ENCODE data around the gene CSTB. TPM values are rescaled to one million over a fixed set of nuclear protein-coding genes. Genes with fewer than 3 reads are reported as not detected.
A peak's percentile ranks its signal among the peaks of the same experiment; 100 is the strongest.

CSTB gene
- total and polyA plus RNA-seq, 12 donors: 33.0 to 61.2 (median 40.5) TPM

- peaks cover 0 to 10% (median 0%) of the 10 kb centered on the region in 11 donors for H3K9me3 ChIP-seq
- ATAC-seq (peak in 1 of 8 donors; percentile 38), DNase-seq (no peak)
- TF ChIP-seq CTCF (IDR thresholded peaks at IDR 0.05): no peak
- H3K4me3 ChIP-seq: no peak overlapping the region
- peaks cover 0 to 36% (median 0%) of the 10 kb centered on the region in 9 donors for H3K4me1 ChIP-seq
- H3K27me3 ChIP-seq: no peaks in the 10 kb centered on the region
- 88 to 89% methylated on average over 29 of the region's 29 CpGs for WGBS, 2 donors
- H3K36me3 ChIP-seq: no peaks in the 10 kb centered on the region
- peak overlapping the region in 1 of 10 donors; percentile 44 for H3K27ac ChIP-seq
- intact Hi-C loops (cut with DNase I): loop anchor here in 7 of 10 donors (5.0 to 10.0 kb wide), 6 partner anchors 47 to 1755 kb away; partner anchors contain the start of gene AGPAT3 (in 2 of the 7)
These were observed 41.3 kb upstream of the CSTB start for GRCh38 chr21:43817157-43818086.

DNA sequence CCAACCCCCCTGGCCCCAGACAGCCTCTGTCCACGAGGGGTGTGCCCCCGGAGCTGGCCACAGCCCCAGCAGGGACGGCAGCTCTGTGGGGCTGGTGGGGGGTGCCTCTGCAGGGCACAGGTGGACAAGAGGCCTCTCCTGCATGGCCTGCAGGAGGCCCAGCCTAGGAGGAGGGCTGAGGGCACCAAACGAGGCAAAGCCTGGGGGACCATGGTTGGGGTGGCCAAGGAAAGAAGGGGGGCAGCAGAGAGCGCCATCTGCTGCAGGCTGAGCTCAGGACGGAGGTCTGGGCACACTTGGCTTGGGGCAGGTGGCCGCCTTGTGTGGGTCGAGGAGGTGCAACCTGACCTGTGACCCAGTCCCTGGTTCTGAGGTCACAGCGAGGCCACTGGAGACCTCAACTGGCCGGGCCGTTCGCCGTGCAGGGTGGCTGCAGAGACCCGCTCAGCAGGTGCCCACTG lies 40.5 kb upstream of the CSTB start:
- DNase-seq: no peak
- no peak for TF ChIP-seq CTCF (IDR thresholded peaks at IDR 0.05)

GRCh38 chr21:43815991-43816390 lies 39.9 kb upstream of the CSTB start:
- H3K9me3 ChIP-seq: peaks cover 0 to 10% (median 0%) of the 10 kb centered on the region in 11 donors
- intact Hi-C loops (cut with DNase I): loop anchor here in 7 of 10 donors (5.0 to 10.0 kb wide), 6 partner anchors 49 to 1754 kb away; partner anchors contain the start of gene AGPAT3 (in 2 of the 7)
- no peak overlapping the region for H3K4me3 ChIP-seq
- TF ChIP-seq CTCF (IDR thresholded peaks at IDR 0.05): no peak
- H3K27me3 ChIP-seq: no peaks in the 10 kb centered on the region
- 91 to 96% methylated on average over 15 of the region's 15 CpGs for WGBS, 2 donors
- no peak overlapping the region for H3K27ac ChIP-seq
- peaks cover 0 to 50% (median 7%) of the 10 kb centered on the region in 9 donors for H3K4me1 ChIP-seq
- no peak for ATAC-seq
- H3K36me3 ChIP-seq: no peaks in the 10 kb centered on the region
- no peak for DNase-seq

More for the DNA sequence above, 40.5 kb upstream of the CSTB start:
- H3K27me3 ChIP-seq: no peaks in the 10 kb centered on the region
- peaks cover 0 to 10% (median 0%) of the 10 kb centered on the region in 11 donors for H3K9me3 ChIP-seq
- ATAC-seq: no peak
- H3K27ac ChIP-seq: no peak overlapping the region
- WGBS, 2 donors: 81 to 87% methylated on average over 14 of the region's 14 CpGs
- peaks cover 0 to 44% (median under 1%) of the 10 kb centered on the region in 9 donors for H3K4me1 ChIP-seq
- H3K4me3 ChIP-seq: no peak overlapping the region
- no peaks in the 10 kb centered on the region for H3K36me3 ChIP-seq
- intact Hi-C loops (cut with DNase I): loop anchor here in 7 of 10 donors (5.0 to 10.0 kb wide), 6 partner anchors 48 to 1754 kb away; partner anchors contain the start of gene AGPAT3 (in 2 of the 7)

DNA sequence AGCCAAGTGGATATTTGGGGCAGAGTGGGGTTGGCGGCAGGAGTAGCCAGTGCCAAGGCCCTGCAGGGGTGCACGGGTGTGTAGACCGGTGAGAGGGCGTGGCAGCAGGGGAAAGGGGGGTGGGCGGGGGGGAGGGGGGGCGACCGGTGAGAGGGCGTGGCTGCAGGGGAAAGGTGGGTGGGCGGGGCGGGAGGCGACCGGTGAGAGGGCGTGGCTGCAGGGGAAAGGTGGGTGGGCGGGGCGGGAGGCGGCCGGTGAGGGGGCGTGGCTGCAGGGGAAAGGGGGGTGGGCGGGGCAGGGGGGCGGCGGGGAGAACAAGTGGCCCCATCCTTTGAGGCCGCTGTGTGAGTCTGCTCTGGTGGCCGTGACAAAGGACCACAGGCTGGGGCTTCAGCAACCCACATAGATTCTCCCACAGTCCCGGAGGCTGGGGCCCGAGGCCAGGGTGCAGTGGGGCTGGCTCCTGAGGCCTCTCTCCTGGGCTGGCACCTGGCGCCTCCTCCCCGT lies 39.1 kb upstream of the CSTB start:
- WGBS, 2 donors: 29 to 36% methylated on average over 17 to 27 of the region's 27 CpGs
- TF ChIP-seq CTCF (IDR thresholded peaks at IDR 0.05): no peak
- H3K4me3 ChIP-seq: no peak overlapping the region
- peaks cover 3 to 52% (median 12%) of the 10 kb centered on the region in 9 donors for H3K4me1 ChIP-seq
- H3K9me3 ChIP-seq: peaks cover 0 to 10% (median 0%) of the 10 kb centered on the region in 11 donors
- H3K36me3 ChIP-seq: no peaks in the 10 kb centered on the region
- intact Hi-C loops (cut with DNase I): loop anchor here in 7 of 10 donors (5.0 to 10.0 kb wide), 6 partner anchors 50 to 1753 kb away; partner anchors contain the start of gene AGPAT3 (in 2 of the 7)
- ATAC-seq (no peak), DNase-seq (no peak)
- H3K27ac ChIP-seq: no peak overlapping the region
- no peaks in the 10 kb centered on the region for H3K27me3 ChIP-seq

Measured in heart right ventricle (tissue), 16 donors.